CD4-positive, alpha-beta T cell treated with Interleukin-17A for 4 hours (primary cell): Measurements from ENCODE around the gene TPRKB.
"Not testable (repeated sequence)": the region's sequence is repeated elsewhere in the genome, so short reads cannot be mapped to it uniquely, and the experiment has no call there.

ENCODE experiments used
- DNase-seq: peaks from one replicate; pipeline ENCODE4 v3.0.0-alpha.2; 2020; ENCODE audit warnings: mixed read lengths

TPRKB gene

GRCh38 chr2:73736855-73737779 is at the start of gene TPRKB:
TSS of gene TPRKB (minus strand) at chr2:73737345. CDS start at chr2:73734569, 2,776 bp downstream.
- peak; percentile 96 for DNase-seq

- DNase-seq = not testable (repeated sequence)
These were observed 46.7 kb upstream of the TPRKB start, which contains the start of gene C2orf78 for GRCh38 chr2:73783883-73784282. TSS of gene C2orf78 (plus strand) at chr2:73784183. CDS start at chr2:73784310, 127 bp downstream.

GRCh38 chr2:73783402-73783801 is 46.3 kb upstream of the TPRKB start:
- not testable (repeated sequence) for DNase-seq

GRCh38 chr2:73780237-73780582 is 43.1 kb upstream of the TPRKB start:
- DNase-seq = no peak

GRCh38 chr2:73779467-73780236 is 42.5 kb upstream of the TPRKB start, which contains the start of gene DUSP11:
TSS of gene DUSP11 (minus strand) at chr2:73780103. CDS start at chr2:73779974, 129 bp downstream.
- peak; percentile 97 for DNase-seq

- not testable (repeated sequence) for DNase-seq
These were observed 41.8 kb upstream of the TPRKB start for GRCh38 chr2:73778867-73779466.

GRCh38 chr2:73776869-73777519 is 39.8 kb upstream of the TPRKB start:
- no peak for DNase-seq

- DNase-seq = no peak
These were observed 39.2 kb upstream of the TPRKB start for GRCh38 chr2:73776381-73776780.

GRCh38 chr2:73772819-73773218 is 35.7 kb upstream of the TPRKB start:
- DNase-seq = no peak

GRCh38 chr2:73770725-73771124 is 33.6 kb upstream of the TPRKB start:
- no peak for DNase-seq

GRCh38 chr2:73766994-73767393 is 29.8 kb upstream of the TPRKB start:
- no peak for DNase-seq

GRCh38 chr2:73766349-73766748 is 29.2 kb upstream of the TPRKB start:
- DNase-seq = no peak

- no peak for DNase-seq
These were observed 27.8 kb upstream of the TPRKB start for GRCh38 chr2:73764945-73765344.

- DNase-seq = no peak
These were observed 25.4 kb upstream of the TPRKB start for GRCh38 chr2:73762571-73762970.

GRCh38 chr2:73759904-73760303 is 22.8 kb upstream of the TPRKB start:
- DNase-seq = no peak

- no peak for DNase-seq
These were observed 22.2 kb upstream of the TPRKB start for GRCh38 chr2:73759285-73759764.

GRCh38 chr2:73754332-73754731 is 17.2 kb upstream of the TPRKB start:
- DNase-seq = not testable (repeated sequence)

GRCh38 chr2:73749314-73749713 is 12.2 kb upstream of the TPRKB start:
- no peak for DNase-seq

- no peak for DNase-seq
These were observed 9.7 kb upstream of the TPRKB start for GRCh38 chr2:73746877-73747208.

GRCh38 chr2:73746015-73746876 is 9.1 kb upstream of the TPRKB start:
- DNase-seq = no peak

- no peak for DNase-seq
These were observed 3.6 kb upstream of the TPRKB start for GRCh38 chr2:73740767-73741166.

GRCh38 chr2:73739101-73739500 is 2.0 kb upstream of the TPRKB start:
- no peak for DNase-seq
